ENCODE results near the gene RASL11B.

RASL11B gene

DNA sequence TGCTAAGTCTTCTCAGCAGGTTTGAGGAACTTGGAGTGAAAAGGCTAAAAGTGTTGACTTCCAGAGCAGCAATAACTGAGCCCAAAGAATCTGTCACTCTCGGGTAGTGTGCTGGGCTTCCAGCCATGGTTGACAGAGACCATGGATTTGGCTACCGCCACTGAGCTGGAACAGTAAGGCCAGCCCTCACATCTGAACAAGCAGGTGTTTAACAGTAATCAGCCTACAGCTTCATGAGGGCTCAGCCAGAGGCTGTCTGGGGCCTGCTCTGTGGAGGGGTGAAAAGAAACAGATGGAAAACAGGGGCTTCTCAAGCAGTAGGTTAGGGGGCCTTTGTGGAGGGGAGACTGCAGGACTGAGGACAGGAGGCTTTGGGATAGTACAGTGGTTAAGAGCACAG, 14.9 kb downstream of the RASL11B start:
- DNase-seq, result no peak

DNA sequence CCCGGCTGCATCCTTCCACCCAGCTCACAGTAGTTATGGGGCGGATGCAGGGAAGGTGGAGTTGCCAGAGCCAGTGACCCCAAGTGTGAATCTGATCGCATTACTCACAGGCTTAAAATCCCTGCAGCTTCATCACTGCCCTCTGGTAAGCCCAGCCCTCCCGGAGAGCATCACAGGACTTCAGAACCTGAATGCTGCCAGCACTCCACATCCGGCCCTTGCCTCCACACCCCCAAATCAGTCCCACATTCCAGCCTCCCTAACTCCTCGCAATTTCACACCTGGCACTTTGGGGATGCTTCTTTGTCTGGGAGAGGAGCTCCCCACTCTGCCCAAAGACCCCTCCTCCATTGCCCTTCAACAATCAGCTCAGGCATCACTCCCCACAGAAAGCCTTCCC, 15.6 kb downstream of the RASL11B start:
- no peak for DNase-seq

DNA sequence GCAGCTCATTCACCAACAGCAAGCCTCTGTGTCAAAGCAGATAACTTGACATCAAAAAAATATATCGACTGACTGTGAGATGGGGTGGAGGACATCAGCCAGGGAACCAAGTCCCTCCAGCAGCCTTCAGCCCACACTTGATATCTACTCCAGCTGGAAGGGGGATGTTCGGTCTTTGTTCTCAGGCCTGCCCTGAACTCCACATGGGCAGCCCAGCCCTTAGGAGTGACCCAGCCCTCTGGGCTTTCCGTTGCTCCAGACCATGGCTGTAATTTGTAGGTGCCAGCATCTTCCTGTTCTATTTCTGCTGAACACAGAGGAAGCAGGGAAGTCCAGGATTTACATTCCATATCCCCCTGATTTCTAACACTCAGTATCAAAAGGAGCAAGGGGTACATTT, 17.4 kb downstream of the RASL11B start:
- no peak for DNase-seq

DNA sequence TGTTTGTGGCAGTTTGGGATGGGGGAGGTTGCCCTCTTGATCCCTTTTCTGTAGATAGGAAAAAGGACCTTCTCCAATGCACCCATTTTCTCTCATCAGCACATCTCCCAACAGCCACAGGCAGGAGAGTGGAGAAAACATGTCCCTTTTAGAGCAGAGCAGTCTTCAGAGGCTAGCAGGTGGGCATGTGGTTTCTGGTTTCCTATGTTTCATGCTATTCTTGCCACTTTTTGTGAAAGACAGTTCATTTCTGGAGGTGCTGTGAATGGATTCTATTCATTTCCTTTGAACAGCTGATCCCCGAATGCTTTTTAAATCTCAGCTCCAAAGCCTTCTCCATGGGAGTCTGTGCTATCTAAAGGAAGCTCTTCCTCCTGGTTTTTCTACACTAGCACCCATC, 18.9 kb downstream of the RASL11B start:
- DNase-seq, result no peak

DNA sequence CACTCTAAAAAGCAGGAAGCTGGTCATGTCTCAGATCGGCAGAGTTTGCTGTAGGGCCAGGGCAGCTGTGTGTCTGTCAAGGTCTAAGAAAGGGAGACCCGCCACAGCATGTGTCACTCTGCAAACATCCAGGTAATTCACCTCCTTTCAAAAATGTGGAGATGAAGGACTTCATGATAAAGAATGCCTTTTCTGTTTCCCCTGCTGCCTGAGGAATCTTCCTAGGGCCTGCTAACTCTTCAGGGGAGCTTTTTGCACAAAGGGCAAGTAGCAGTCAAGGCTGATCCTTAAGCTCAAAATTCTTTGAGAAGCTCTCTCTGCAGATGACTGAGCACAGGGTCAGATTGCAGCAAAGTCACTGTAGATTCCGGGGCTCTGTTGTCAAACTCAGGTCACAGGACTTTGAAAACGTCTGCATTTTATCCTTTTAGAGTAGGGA, 21.1 kb downstream of the RASL11B start:
- DNase-seq, result no peak

DNA sequence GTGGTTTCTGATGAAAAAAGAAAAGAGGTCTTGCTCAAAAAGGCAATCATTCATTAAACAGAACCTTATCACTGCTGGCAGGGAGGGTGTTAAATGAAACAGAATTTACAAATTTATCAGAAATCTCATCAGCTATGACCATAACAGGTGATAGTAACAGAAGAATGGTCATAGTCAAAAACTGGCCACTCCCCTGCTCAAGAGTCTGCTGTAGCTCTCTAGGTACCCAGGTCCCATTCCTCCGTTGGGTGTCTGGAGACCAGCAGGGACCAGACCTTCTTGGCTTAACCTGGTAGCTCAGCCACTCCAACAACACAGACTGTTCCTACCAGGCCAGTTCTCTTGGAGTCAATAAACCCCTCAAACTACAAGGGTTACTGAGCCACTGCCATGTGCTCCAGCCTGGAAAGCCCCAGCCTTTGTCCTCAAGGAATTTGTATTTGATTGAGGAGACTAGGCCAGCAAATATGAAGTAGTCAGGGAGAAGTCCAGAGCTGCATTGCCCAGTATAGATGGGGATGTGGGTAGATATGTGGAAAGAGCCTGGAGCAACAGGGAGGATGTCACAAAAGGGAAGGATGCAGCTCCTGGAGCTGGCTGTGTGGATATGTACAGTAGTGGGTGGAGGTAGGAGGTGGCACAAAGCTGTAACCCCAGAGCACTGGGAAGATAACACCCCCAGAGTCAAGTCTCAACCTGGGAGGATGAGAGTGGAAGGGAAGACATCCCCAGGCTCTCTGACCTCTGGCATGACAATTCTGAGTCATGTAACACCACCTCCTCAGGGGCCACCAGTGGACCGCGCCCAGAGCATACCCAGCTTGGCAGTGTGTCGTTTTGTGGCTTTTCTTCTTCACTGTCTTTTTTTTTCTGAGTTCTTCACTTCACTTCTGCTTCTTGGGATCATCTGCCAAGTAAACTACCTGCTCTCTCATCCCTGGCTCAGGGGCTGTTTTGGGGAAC, 21.9 kb downstream of the RASL11B start:
- DNase-seq, result no peak

DNA sequence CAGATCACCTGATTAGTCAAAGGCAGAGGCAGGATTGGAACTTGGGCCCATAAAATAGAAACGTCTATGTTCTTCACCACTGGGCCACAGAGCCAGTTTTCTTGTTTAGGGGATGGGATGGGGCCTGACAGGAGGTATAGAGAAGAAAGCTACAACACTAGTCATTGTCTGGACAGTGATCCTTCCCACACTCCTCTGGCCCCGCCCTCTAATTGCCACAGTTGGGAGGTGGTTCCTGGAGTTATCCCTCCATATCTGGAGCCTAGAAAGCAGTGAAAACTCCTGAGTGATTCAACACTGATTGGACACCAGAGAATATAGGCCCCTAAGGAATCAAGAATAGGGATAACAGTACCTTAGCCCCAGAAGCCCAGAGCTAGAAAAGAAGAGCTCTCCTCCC, 22.9 kb downstream of the RASL11B start:
- DNase-seq, result no peak

DNA sequence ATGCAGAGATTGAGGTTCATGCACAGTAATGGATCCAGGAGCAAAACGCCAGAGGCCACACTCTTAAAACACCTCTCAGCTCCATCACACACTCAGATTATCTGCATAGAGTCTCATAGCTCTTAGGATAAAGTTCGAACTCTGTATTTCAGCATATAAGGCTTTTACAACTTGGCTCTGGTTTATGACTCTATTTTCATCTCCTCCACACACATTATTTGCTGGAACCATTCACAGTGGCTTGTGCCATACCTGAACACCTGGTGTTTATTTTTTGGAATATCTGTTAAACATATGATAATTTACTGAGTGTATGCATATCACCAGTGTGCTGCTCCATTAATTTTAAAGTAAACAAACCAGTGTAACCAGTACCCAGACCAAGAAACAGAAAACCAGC, 27.2 kb downstream of the RASL11B start:
- DNase-seq, result no peak

DNA sequence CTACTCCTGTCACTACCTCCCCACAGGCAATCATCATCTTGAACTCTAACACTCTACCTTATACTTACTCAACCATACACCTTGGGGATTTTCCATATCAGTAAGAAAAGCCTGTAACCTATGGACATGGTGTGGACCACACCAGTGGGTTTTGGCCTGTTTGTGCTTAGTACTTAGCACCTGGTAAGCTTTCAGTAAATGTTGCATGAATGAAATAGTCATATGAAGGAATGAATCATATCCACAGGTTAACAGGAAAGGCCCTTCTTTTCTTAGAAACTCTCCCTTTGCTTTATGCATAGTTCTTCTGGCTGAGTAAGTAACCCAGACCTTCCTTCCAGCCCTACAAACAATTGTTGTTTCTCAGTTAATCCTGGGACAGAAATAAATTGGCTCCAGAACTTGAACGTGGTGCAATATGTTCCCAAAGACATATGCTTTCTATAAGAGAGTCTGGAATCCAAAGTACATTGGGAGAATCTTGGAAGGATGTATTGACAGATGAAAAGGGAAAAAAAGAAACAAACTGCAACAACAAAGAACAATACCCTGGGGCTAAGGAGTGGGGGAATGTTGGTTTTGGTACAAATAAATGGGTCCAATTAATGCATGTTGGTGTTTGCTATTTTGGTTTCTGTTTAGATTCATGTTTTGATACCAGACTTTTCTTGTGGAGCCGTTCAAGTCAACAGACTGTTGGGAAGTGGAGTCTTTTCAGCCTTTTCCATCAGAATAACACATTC, 27.8 kb downstream of the RASL11B start:
- no peak for DNase-seq

DNA sequence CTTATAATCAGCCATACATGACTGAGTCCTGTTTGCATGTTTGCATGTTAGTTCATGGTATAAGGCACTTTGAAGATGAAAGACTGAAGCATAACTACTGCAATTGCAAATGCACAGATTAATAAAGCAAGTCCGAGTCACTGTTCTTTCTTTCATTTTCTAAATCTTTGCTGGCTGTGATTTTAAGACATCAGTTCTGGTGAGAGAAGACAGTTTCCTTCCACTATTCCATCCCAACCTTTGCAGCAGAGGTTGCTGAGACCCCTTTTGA, 28.3 kb downstream of the RASL11B start:
- DNase-seq, result no peak

DNA sequence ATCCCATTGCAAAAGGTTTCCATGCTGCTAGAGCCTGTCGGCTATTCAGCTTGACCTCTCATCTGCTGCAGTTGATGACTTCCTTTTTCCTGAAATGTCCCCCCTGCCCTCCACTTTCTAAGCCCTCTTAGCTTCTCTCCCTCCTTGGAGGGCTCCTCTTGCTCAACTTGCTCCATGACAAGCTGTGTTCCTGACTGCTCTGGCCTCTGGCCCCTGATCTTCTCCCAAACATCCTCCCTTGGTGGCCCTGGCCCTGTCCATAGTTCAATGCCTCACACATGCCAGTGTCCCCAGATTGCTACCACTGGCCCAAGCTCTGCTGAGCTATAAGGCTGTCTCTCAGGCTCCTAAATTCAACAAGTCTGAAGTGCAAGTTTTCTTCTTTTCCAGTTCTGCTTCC, 29.6 kb downstream of the RASL11B start:
- DNase-seq, result no peak

DNA sequence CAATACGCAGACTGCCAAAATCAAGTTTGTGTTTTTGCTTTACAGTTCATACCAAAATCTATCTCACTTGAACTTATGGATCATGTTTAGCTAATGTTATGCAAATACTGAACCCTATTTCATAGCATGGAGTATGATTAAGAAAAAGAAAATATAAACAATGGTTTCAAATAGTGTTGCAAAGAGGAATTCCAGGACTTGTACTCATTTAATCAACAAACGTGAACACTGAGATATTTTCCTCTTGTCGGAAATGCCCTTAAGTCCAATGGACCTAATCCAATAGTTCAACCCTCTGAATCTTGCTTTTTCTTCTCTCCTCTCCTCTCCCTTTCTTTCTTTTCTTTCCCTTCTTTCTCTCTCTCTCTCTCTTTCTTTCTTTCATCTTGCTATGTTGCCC, 30.8 kb downstream of the RASL11B start:
- DNase-seq, result no peak

DNA sequence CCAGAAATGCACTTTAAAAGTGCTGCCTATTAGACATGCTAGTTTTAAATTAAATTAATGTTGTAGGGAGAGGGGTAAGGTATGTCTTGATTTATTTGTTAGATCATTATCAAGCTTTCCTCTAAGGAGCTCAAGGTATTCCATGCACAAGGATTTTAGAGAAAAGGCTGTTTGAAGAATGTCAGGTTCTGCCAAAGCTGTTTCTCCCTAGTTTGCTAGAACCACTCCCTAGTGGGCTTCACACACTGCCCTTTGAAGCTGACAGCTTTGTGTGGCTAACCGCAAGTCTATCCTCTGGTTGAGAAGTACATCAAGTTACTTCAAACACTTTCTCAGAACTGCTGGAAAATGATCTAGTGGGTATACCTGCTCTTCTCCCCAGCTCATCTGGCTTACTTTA, 32.3 kb downstream of the RASL11B start:
- no peak for DNase-seq

DNA sequence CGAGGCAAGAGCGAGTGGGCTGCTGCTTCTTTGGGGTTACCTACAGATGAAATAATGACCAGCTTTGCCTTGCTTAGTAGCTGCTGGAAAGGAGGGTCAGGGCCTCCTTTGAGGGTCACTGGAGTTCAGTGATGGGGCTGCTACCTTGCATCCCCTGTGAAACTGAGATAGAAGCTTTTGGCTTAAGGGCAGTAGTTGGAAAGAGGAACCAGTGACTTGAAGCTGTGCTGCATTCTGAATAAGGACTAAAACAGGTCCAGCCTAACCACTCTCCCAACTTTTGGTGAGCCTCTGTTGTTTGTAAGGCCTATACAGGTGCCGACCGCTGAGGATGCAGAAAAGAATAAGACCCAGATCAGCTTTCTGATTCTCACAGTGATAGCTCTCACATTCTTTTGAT, 41.2 kb downstream of the RASL11B start:
- no peak for DNase-seq

DNA sequence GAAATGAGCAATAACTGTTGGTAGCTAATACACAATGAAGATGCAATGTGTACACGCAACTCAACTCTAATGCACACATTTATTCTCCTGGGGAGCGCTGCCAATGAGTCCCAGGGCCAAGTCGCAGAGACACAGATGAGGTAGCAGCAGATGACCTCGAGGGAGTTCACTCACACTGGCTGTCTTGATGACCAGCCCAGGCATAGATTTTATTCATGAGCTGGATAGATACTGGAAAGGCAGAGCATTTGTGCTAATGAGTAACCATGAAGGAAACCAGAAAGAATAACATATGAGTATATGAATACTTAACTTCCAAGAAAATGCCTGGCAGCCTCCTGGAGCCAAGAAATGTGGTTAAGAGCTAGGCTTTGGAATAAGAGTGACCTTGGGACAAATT, 42.3 kb downstream of the RASL11B start:
- no peak for DNase-seq

DNA sequence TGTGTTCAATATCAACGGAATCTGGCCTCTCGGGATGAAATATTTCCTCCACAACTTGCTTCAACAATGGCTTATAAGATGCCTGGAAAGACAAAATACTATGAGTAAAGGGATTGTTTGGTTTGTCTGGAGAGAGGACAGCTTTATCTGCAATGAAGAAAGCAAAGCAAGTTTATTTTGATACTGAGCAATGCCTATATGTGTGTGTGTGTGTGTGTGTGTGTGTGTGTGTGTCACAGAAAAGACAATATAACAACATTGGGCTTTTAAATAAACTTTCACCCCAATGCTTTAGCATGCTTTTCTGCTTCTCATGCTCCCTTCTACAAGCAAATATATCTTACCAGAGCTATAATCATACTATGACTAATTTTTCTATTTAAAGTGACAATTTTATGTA, 45.4 kb downstream of the RASL11B start:
- no peak for DNase-seq

DNA sequence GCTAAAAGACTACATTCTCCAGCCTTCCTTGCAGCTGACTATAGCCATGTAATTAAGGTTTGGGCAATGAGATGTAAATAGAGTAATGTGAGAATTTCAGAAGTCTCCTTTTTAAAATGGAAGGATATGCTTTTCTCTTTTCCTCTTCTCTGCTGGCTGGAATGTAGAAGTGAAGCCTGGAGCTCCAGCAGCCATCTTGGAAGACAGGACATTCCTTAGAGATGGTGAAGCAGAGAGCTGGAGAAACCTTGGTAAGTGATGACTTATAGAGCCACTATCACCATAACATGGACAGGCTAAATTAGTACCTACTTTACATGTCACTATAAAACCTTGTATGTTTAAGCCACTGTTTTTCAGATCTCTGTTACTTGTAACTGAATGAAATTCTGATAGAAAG, 48.0 kb downstream of the RASL11B start:
- no peak for DNase-seq

DNA sequence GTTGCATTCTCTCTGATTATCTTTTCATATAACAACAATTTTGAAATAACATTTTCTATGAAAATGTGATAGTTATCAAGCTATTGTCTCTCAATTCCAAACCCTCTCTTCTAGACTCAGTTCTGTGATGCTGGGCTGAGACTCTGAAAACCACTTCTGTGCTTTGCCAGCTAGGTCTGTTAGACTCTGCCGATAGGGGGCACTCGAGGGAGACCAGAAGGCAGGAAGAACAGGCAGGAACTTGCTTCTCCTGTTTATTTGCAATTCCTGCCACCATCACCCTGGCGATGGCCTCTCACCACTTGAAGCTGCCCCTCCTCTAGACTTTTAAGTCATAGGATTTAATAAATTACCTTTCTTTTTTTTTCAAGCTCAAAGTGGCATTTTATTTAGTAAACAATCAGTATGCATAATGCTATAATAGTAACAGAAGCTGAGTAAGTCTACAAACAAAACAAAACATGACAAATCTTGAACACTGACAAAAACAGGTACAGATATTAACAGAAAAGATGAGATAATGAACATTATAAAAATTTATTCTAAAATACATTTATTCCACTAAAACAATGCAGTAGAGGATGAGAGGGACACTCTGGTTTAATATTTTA, 49.7 kb downstream of the RASL11B start:
- DNase-seq, result peak; percentile 59

DNA sequence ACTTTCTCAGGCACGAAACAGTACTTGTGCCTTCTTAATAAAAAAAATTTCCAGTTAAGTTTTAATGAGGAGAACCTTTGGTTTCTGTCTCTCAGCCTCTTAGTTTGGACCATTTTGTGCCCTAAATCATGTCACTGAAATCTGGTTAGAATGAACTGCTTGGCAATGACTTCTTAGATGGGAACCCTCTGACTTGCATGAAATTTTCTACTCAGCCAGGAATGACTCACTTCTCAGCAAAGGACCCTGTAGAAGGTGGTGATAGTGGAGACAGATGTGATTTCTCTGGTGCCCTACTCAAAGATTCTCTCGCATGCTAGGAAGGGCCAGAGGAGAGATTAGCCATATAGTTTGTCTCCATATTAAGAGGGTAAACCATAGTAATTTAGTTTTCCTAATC, 50.5 kb downstream of the RASL11B start:
- no peak for DNase-seq

DNA sequence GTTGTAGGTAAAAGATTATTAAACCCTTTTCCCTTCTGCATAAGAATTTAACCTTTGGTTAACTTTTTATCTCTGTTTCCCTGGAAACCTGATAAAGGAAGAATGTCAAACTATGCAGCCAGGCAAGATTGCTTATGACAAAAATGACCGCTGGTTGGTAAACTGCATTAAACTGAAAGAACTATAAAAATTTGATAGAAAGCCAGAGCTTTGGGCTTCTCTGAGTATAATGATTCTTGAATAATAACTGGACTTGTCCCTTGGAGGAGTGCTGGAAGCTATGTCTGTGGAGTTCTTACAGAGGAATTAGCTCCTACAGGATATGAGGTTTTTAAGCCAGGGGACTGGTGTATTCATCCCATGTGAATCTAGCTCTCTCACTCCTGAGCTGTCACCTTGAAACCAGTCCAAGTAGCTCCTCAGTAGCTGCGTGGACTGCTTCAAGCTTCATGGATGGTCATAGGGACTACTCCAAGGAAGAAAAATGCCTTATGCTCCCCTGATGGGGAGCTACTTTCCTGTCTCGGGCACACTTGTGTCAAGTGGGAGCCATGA, 52.0 kb downstream of the RASL11B start:
- DNase-seq, result no peak

DNA sequence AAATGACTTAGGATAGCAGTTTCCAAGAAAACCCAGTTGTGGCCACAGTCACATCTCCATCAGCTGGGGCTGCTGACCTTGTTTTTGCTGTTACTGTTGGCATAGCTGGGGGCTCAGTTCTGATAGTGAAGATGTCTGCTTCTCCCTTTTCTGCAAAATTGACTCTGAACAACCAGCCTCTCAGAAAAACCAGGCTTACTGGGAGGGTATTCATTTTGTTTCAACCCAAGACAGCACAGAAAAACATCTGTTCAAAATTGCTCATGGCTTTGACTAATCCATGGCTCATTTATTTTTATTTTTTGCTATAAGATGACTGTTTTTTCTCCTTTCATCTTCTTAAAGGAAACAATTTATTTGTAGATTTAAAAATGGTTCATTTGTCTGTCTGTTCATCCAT, 53.1 kb downstream of the RASL11B start:
- no peak for DNase-seq

DNA sequence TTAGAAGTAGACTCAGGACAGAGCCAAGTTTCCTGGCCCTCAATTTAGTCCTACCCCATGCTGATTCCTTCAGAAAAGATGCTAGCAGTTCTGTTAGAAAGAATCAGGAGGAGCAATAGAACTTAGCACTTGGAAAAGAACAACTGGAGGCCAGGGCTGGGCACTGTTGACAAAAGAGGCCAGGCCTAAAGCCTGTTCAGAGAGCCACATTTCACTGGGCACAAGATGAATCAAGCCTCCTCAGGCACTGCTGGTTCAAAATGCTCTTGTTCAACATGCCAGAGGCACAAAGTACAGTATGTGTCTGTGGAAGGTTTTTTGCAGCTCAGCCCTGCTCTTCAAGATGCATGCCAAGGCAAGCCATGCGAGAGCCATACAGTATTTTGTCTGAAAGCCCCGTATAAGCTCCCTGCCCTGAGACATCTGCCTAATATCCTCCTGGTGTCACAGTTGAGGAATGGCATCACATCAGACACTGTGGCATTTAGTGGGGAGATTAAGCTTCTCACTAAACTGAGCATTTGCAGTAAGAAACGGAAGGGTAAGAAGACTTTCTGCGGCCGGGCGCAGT, 53.7 kb downstream of the RASL11B start:
- no peak for DNase-seq

All from activated CD4-positive, alpha-beta T cell treated with anti-CD3 and anti-CD28 coated beads, Interleukin-2, amount 50 U/mL, for 1 hour (primary cell).